ENCODE data around the gene PRKD1. TPM values are rescaled to one million over a fixed set of nuclear protein-coding genes. Genes with fewer than 3 reads are reported as not detected.

PRKD1 gene
- total RNA-seq, 1 donor from 2014 or later, result 0.54 TPM

DNA sequence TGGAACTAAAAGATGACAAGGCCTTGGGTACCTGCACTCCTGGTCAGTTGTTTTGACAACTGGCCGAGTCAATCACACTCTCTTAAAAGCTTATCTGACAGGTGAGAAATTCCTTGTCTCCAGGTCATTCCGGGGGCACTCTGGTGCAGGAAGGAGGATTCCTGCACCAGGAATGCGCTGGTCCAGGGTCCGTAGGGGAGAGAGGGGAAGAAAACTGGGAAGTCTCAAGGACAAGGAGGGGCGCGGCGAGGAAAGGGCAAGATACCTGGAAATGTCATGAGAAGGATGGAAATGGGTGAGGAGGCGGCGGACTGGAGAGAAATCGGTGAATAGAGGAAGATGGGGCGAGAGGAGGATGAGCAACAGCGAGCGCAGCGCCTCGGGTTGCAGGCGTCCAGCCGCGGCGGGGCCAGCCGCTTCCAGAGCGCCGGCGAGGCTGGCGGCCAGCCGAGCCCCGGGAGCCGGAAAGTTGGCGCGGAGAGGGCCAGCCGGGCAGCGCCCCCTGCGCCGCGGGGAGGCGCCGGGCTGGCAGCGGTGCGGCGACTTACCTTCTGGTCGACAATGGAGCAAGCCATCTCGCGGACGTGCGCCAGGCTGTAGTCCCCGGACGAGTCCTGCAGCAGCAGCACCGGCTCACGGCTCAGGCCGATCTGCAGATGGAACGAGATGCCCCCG lies 809 bp downstream of the PRKD1 start:
- Mint-ChIP-seq H3K4me3 (ENCODE audit: unreplicated experiment) (peak overlapping the region; percentile 97), H3K27me3 (ENCODE audit: unreplicated experiment) (peaks cover 6% of the 10 kb centered on the region), H3K4me1 (ENCODE audit: low read depth, unreplicated experiment) (peaks cover 6% of the 10 kb centered on the region), H3K36me3 (ENCODE audit: unreplicated experiment) (no peaks in the 10 kb centered on the region), H3K27ac (ENCODE audit: unreplicated experiment) (no peak overlapping the region), H3K9me3 (ENCODE audit: unreplicated experiment) (peaks cover 2% of the 10 kb centered on the region)
- TF ChIP-seq, protein P1, sequence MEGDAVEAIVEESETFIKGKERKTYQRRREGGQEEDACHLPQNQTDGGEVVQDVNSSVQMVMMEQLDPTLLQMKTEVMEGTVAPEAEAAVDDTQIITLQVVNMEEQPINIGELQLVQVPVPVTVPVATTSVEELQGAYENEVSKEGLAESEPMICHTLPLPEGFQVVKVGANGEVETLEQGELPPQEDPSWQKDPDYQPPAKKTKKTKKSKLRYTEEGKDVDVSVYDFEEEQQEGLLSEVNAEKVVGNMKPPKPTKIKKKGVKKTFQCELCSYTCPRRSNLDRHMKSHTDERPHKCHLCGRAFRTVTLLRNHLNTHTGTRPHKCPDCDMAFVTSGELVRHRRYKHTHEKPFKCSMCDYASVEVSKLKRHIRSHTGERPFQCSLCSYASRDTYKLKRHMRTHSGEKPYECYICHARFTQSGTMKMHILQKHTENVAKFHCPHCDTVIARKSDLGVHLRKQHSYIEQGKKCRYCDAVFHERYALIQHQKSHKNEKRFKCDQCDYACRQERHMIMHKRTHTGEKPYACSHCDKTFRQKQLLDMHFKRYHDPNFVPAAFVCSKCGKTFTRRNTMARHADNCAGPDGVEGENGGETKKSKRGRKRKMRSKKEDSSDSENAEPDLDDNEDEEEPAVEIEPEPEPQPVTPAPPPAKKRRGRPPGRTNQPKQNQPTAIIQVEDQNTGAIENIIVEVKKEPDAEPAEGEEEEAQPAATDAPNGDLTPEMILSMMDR (IDR thresholded peaks at IDR 0.05; ENCODE audit: partially characterized antibody, unreplicated experiment), result no peak
- DNase-seq, result peak; percentile 54

DNA sequence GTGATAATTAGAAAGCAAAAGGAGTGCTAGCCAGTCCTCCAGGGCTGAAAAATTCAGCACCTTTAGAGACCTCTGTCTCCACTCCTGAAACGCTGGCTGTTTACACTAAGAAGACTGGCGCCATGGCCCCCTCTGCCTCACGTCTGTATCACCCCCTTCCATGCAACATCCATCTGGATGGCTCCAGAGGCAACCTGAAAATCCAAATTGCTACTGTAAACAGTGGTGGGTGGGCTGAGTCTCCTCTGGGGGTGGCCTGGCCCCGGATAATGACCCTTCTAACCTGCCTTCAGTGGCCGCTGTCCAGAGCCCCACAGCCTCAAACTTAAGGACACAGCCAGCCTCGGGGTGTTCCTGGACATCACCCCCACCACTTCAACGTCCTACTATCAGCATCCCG lies 1.4 kb downstream of the PRKD1 start:
- peaks cover 6% of the 10 kb centered on the region for H3K4me1 Mint-ChIP-seq (ENCODE audit: low read depth, unreplicated experiment)
- H3K4me3 Mint-ChIP-seq (ENCODE audit: unreplicated experiment), result peak overlapping the region; percentile 97
- H3K27me3 Mint-ChIP-seq (ENCODE audit: unreplicated experiment), result peaks cover 6% of the 10 kb centered on the region
- H3K36me3 Mint-ChIP-seq (ENCODE audit: unreplicated experiment), result no peaks in the 10 kb centered on the region
- DNase-seq, result no peak
- no peak overlapping the region for H3K27ac Mint-ChIP-seq (ENCODE audit: unreplicated experiment)
- H3K9me3 Mint-ChIP-seq (ENCODE audit: unreplicated experiment), result peaks cover 2% of the 10 kb centered on the region
- TF ChIP-seq, protein P1 (IDR thresholded peaks at IDR 0.05; ENCODE audit: partially characterized antibody, unreplicated experiment), result no peak

DNA sequence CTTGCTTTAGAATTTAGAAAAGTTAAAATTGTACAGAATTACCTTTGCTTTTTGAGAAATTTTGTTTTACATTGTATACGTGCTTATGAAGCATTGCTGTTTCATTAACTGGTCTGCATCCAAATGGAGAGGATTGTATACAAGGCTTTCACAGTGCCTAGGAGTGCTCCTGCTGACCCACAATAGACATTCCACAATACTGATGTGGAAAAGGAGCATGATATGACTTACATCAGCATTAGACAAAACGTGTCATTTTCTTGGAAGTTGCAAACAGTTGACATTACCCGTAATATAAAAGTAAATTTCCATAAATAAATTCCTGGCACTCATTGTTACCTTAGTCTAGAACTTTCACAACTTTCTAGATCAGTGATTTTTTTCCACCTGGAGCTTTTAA lies 1.9 kb downstream of the PRKD1 start:
- Mint-ChIP-seq H3K9me3 (ENCODE audit: unreplicated experiment) (peaks cover 2% of the 10 kb centered on the region), H3K4me3 (ENCODE audit: unreplicated experiment) (no peak overlapping the region), H3K36me3 (ENCODE audit: unreplicated experiment) (no peaks in the 10 kb centered on the region), H3K27ac (ENCODE audit: unreplicated experiment) (no peak overlapping the region), H3K27me3 (ENCODE audit: unreplicated experiment) (peaks cover 6% of the 10 kb centered on the region), H3K4me1 (ENCODE audit: low read depth, unreplicated experiment) (peaks cover 6% of the 10 kb centered on the region)
- TF ChIP-seq, protein P1 (IDR thresholded peaks at IDR 0.05; ENCODE audit: partially characterized antibody, unreplicated experiment), result no peak
- DNase-seq, result no peak

DNA sequence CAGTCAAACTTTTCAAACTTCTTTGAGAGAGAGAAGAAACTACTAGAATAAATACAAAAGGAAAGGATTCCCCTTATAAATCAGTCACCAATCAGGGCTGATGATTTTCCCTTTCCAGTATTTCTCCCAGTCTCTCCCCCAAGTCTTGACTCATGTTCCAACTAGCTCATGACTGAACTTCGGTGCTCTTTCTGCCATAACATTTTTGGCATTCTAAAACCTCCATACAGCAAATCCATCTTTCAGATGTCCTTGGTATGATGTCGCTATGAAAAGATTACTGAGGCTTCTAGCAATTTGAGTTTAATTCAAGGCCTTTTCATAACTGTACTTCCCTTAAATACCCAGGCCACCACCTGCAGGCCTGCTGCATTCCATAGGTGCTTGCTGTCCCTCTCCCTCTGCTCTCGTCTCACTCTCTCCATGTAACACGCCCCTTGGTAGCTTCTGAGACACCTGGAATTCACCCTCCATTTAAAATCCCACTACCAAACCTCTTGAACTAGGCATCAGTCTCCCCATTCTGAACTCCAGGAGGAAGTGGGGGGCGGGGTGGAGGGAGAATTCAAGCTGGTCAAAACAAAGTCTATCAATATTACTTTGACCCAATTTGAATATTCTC lies 2.4 kb downstream of the PRKD1 start:
- no peaks in the 10 kb centered on the region for H3K36me3 Mint-ChIP-seq (ENCODE audit: unreplicated experiment)
- peaks cover 6% of the 10 kb centered on the region for H3K4me1 Mint-ChIP-seq (ENCODE audit: low read depth, unreplicated experiment)
- TF ChIP-seq, protein P1 (IDR thresholded peaks at IDR 0.05; ENCODE audit: partially characterized antibody, unreplicated experiment), result no peak
- H3K4me3 Mint-ChIP-seq (ENCODE audit: unreplicated experiment), result no peak overlapping the region
- DNase-seq, result no peak
- peaks cover 6% of the 10 kb centered on the region for H3K27me3 Mint-ChIP-seq (ENCODE audit: unreplicated experiment)
- peaks cover 2% of the 10 kb centered on the region for H3K9me3 Mint-ChIP-seq (ENCODE audit: unreplicated experiment)
- no peak overlapping the region for H3K27ac Mint-ChIP-seq (ENCODE audit: unreplicated experiment)

DNA sequence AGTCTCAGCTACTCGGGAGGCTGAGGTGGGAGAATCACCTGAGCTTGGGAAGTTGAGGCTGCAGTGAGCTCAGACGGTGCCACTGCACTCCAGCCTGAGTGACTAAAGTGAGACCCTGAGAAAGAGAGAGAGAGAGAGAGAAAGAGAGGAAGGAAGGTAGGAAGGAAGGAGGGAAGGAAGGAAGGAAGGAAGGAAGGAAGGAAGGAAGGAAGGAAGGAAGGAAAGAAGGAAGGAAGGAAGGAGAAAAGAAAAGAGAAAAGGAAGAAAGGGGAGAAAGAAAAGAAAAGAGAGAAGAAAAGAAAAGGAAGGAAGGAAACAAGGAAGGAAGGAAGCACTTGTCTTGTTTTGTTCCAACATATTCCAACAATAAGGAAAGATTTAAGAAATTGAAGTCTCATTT lies 7.8 kb downstream of the PRKD1 start:
- H3K4me1 Mint-ChIP-seq (ENCODE audit: low read depth, unreplicated experiment), result no peaks in the 10 kb centered on the region
- H3K9me3 Mint-ChIP-seq (ENCODE audit: unreplicated experiment), result no peaks in the 10 kb centered on the region
- no peak overlapping the region for H3K4me3 Mint-ChIP-seq (ENCODE audit: unreplicated experiment)
- TF ChIP-seq, protein P1 (IDR thresholded peaks at IDR 0.05; ENCODE audit: partially characterized antibody, unreplicated experiment), result no peak
- H3K27ac Mint-ChIP-seq (ENCODE audit: unreplicated experiment), result no peak overlapping the region
- peaks cover 2% of the 10 kb centered on the region for H3K27me3 Mint-ChIP-seq (ENCODE audit: unreplicated experiment)
- no peak for DNase-seq
- no peaks in the 10 kb centered on the region for H3K36me3 Mint-ChIP-seq (ENCODE audit: unreplicated experiment)

Measured in glutamatergic neuron (in vitro differentiated cells).